HG03460 (cell line): ENCODE measurements around the gene CYP19A1.
"Not testable (repeated sequence)": the region's sequence is repeated elsewhere in the genome, so short reads cannot be mapped to it uniquely, and the experiment has no call there.

Experiments
- ATAC-seq: cut with Tn5 transposase; IDR thresholded peaks from one replicate; pipeline ENCODE4 v1.9.1; 2021; ENCODE audit not compliant: unreplicated experiment

The CYP19A1 gene

GRCh38 chr15:51265037-51265555 lies 73.3 kb downstream of the CYP19A1 start:
- ATAC-seq = no peak

DNA sequence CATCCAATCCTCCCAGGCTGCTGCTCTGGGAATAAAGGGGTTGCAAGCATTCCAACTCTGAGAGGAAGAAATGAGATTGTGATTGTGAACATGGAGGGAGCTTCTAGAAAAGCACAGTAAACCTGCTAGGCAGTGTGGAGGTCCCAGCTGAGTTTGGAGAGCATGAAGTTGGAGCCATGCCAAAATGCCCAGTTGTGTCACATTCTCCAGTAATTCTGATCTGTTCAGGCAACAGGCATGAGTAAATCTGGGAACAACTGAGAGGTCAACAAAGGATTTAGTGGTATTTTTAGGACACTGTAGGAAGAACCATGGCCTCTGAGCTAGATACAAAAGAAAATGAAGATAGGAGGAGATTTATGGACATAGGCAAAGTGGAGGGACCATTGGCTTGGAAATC lies 74.7 kb downstream of the CYP19A1 start:
- no peak for ATAC-seq

GRCh38 chr15:51263116-51263515 lies 75.3 kb downstream of the CYP19A1 start:
- no peak for ATAC-seq

GRCh38 chr15:51262463-51262862 lies 75.9 kb downstream of the CYP19A1 start:
- no peak for ATAC-seq

DNA sequence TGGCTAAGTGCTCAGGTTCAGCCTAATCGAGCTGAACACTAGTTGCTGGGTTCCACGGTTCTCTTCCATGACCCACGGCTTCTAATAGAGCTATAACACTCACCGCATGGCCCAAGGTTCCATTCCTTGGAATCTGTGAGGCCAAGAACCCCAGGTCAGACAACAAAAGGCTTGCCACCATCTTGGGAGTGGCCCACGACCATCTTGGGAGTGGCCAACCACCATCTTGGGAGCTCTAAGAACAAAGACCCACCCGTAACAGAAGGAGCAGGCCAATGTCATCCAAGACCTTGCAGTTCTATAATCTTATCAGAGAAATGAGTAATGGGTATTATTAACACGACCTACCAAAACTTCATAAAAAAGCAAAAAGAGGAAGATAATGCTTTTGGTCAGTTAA lies 77.3 kb downstream of the CYP19A1 start:
- ATAC-seq = not testable (repeated sequence)

GRCh38 chr15:51260202-51260601 lies 78.2 kb downstream of the CYP19A1 start:
- no peak for ATAC-seq

DNA sequence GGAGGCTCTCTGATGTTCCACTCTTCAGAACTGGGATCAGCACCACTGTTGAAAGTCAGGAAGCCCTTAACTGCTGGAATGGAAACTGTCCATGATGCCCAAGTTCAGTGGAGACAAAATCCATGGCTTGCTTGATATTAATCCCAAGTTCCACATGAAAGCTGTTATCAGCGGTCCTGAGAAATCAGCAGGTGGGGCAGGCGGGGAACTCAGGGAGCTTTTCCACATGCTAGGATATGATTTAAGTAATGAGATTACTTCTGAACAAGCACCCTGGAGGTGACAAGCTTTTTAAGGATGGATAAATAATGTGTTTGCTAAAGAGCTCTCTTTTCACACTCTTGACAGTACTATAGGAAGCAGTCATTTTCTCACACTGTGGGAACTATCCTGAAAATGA lies 82.9 kb downstream of the CYP19A1 start:
- ATAC-seq = no peak

- no peak for ATAC-seq
These were observed 85.0 kb downstream of the CYP19A1 start for GRCh38 chr15:51253366-51253765.

DNA sequence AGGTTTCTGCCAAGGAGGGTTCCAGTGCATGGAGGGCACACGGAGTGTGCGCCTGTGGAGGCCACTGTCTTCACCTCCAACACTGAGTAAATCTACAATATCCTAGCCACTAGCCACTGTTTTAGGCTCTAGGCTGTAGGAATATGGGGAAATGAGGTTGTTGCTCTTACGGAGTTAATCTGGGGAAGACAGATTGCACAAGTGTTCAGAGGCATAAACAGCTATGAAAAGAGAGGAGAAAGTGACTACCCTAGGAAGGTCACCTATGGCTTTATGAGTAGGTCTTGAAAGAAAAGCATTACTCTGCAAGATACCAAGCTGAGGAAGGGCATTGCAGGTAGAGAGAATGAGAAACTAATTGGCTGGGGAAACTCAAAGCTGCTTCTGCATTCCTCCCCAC lies 85.7 kb downstream of the CYP19A1 start:
- ATAC-seq = no peak

DNA sequence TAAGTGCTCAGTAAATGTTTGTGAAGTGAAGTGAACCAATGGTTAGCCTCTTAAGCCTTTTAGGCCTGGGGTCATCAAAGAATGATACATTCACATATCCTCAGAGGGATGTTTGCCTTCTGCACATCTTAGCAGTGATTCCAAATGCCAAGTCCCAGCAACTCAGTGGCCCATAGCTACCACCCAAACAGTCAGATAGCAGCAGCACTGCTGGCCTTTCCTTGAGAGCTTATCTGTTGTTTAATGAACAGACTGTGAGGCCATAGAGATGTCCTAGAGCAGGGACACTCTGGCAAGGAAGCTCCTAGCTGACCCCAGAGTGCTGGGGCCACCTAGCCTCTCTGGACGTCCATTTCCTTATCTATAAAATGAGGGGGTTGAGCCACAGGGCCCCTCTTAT lies 86.8 kb downstream of the CYP19A1 start:
- ATAC-seq = no peak

DNA sequence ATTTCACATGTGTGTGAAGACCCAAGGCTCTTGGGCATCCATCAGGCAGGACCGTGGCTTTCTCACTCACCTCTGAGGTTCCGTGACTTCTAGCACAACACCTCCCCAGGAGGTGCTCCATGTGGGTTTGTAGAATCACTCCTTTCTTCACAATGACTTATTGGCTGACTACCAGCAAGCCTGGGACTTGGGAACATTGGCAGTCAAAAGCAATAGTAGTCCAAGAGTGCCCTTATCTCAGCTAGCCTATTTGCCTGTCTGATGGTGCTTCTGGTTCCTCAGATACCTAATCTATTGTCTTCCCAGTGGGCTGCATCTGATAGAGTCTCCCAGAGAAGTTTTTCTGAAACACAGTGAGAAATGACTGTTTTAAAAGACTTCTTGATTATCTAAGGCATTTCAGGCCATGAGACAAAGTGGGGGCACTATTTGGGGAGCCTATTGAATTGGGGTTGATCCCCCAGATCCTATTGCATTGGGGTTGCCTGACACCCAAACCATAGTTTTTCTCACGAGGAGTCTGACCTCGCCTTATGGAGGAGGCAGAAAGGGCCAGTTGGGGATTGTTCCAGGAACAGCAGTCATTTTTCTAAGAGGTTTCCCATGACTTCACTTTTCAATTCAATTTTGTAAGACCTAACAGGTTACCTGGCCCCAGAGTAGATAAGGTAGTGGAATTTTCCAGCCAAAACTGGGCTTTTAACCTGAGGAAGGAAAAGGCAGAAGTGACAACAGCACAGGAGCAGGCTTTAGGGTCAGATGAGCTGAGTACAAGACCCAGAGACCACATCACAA lies 88.0 kb downstream of the CYP19A1 start:
- no peak for ATAC-seq

DNA sequence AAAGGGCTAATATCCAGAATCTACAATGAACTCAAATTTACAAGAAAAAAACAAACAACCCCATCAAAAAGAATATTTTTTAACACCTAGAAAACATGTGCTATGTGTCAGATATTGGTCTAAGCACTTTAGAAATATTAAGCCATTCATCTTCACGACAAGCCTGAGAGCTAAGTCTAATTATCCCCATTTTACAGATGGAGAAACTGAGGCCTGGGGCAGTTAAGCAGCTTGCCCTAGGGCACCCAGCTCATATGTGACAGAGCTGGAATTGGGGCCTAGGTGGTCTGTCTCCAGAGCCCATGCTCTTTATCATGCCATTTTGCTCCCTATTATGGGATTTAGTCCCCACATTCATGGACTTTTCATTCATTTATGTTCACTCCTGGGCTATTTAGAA lies 92.8 kb downstream of the CYP19A1 start:
- no peak for ATAC-seq

GRCh38 chr15:51244423-51244869 lies 94.0 kb downstream of the CYP19A1 start:
- ATAC-seq = no peak

GRCh38 chr15:51243774-51244173 lies 94.6 kb downstream of the CYP19A1 start:
- ATAC-seq = no peak

GRCh38 chr15:51240066-51240465 lies 98.3 kb downstream of the CYP19A1 start:
- ATAC-seq = no peak

DNA sequence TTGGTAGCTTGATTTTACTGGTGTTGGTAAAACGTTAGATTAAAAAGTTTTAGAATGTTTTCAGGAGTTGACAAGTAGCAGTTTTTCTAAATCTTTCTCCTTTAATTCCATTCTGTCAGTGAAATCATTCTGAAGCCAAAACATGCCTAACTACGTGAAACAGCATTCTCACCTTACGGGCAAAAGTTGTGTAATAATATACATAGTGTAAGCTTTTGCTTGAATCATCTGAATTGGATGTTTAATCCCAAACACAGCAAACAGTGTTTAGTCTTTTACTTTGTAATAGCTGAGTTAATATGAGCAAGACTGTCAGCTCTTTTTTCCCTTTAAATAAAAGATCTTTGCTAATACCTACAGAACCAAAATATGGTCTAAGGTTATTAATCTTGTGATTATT lies 100.6 kb downstream of the CYP19A1 start:
- ATAC-seq = no peak

DNA sequence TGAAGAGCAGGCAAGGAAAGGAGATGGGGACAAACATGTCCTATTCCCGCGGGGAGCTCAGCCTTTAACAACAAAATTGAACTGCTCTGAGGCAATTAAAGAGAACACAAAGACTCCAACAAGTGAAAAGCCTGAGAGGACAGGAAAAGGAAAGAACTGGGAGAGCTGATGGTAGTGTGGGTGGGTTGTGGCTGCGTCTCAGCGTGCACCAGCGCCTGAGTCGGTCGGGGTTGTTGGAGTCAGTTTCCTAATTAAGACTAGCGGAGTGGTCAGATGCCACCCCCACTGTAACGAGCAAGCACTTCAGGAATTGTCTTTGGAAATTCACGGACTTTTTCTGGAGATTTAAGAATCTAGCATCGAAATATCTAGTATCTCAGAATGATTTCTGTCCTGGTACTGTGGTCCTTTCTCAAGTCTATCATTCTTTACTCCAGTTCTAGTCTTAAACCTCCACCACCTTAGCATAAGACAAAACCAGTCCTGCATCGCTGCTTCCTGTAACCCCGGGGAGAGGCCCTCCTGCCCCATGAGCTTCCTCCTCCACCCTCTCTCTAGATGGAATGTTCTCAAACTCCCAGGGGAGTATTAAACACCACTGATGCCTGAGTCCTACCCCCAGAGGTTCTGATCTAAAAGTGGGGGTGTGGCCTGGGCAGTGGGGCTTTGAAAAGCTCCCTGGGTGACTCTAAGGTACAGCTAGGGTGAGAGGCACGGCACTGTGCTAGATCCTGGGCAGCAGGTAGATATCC lies 104.0 kb downstream of the CYP19A1 start:
- no peak for ATAC-seq

GRCh38 chr15:51232581-51232980 lies 105.8 kb downstream of the CYP19A1 start:
- ATAC-seq = no peak

- ATAC-seq = no peak
These were observed 108.5 kb downstream of the CYP19A1 start for GRCh38 chr15:51229907-51230330.

DNA sequence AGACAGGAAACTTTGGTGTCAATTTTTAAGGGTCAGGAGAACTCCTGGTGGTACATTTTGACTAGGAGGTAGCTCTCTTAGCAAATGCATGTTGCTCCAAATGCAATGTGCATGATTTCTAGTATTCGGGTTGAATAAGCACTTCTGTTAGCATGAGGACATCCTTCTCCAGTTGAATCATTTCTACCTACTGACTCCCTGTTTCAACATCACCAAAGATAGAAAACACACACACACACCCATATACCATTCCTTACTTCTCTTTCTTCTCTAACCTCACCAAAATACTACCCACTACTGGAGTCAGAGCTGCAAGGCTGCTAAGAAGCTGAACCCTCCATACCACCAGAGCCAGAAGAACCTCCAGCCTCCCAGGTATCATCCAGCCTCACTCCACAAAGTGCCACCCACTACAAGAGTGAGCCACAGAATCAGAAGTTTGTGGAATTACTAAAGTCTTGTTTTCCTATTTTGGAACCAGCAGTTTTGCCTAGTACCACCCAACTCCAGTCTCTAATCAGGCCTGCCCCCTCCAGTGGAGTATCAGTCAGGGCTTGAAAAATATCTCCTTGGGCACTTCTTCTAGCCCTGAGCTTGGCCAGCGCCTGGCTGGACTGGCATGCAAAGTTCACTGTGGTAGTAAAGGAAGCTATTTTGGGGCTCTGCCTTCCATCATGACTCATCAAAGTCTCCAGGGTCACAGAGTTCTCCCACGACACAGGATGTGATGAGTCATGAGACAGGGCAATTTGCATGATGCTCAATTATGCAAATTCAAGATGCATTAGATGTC lies 110.3 kb downstream of the CYP19A1 start:
- peak; percentile 85 for ATAC-seq

GRCh38 chr15:51226576-51227210 lies 111.7 kb downstream of the CYP19A1 start:
- no peak for ATAC-seq
